Activated CD8-positive, alpha-beta memory T cell treated with anti-CD3 and anti-CD28 coated beads for 1 hour (primary cell): ENCODE measurements around the gene ZNF800.

Experiments used
- DNase-seq, 2 donors: peaks; one replicate each; pipeline ENCODE4 v3.0.0-alpha.2; 2020; ENCODE audit warnings: low read depth in 1 of 2; ENCODE audit errors: extremely low read depth in 1 of 2

Gene ZNF800

GRCh38 chr7:127391591-127392181, 822 bp downstream of the ZNF800 start:
- DNase-seq: peak; percentile 19 to 38

- DNase-seq: no peak
Observed at GRCh38 chr7:127390817-127391590, 1.5 kb downstream of the ZNF800 start.

GRCh38 chr7:127390186-127390816, 2.2 kb downstream of the ZNF800 start:
- DNase-seq: no peak

- DNase-seq: no peak
Observed at GRCh38 chr7:127389321-127389720, 3.2 kb downstream of the ZNF800 start.

GRCh38 chr7:127387974-127388373, 4.5 kb downstream of the ZNF800 start:
- no peak for DNase-seq

- DNase-seq: no peak
Observed at GRCh38 chr7:127383123-127383835, 9.2 kb downstream of the ZNF800 start.

GRCh38 chr7:127382301-127383085, 10.0 kb downstream of the ZNF800 start:
- DNase-seq: no peak

GRCh38 chr7:127380479-127380878, 12.0 kb downstream of the ZNF800 start:
- DNase-seq: no peak

GRCh38 chr7:127379642-127380041, 12.9 kb downstream of the ZNF800 start:
- DNase-seq: no peak

GRCh38 chr7:127378537-127378936, 14.0 kb downstream of the ZNF800 start:
- no peak for DNase-seq

- no peak for DNase-seq
Observed at GRCh38 chr7:127377425-127377824, 15.1 kb downstream of the ZNF800 start.

GRCh38 chr7:127375631-127376030, 16.9 kb downstream of the ZNF800 start:
- no peak for DNase-seq

- no peak for DNase-seq
Observed at GRCh38 chr7:127367679-127368078, 24.8 kb downstream of the ZNF800 start.

- DNase-seq: no peak
Observed at GRCh38 chr7:127366680-127367079, 25.8 kb downstream of the ZNF800 start.

GRCh38 chr7:127365957-127366315, 26.6 kb downstream of the ZNF800 start:
- no peak for DNase-seq

GRCh38 chr7:127365164-127365956, 27.1 kb downstream of the ZNF800 start:
- no peak for DNase-seq

GRCh38 chr7:127362364-127363027, 30.0 kb downstream of the ZNF800 start:
- DNase-seq: no peak

- DNase-seq: no peak
Observed at GRCh38 chr7:127361736-127362135, 30.8 kb downstream of the ZNF800 start.

- no peak for DNase-seq
Observed at GRCh38 chr7:127359011-127359410, 33.5 kb downstream of the ZNF800 start.
